Heart left ventricle (tissue), 13 donors: ENCODE data around the gene FLNB.

ENCODE experiments used
- POLR2A ChIP-seq, 2 donors: fragments of 450-650 bp; IDR thresholded peaks; one replicate each; pipeline ENCODE4 v1.6.1; 2017; ENCODE audit warnings: antibody characterized with exemption in 2 of 2, mild to moderate bottlenecking in 2 of 2, moderate library complexity in 2 of 2
- TF ChIP-seq, protein P1 (sequence below), 12 donors: fragments of 200-600 bp; sonication (generic) in 4 of 12; IDR thresholded peaks; one replicate each; pipeline versions ENCODE4 v1.5.0 to v1.8.0; 2018 to 2022; ENCODE audit warnings: antibody characterized with exemption in 12 of 12, mild to moderate bottlenecking in 5 of 12
- donor health status: ischemic (EF 13 %, LVEDD 7.1; RV severe dilation, severe dysfunction).
- donor health status: DM: no; HTN: yes; CAD: no.
- donor health status: DM: no; HTN: no; CAD: no.
- donor health status: ischemic (EF 25% LVEDD 6.9; RV normal size, moderate dysfunction).
- donor health status: ischemic (EF 25% LVEDD 5.7; RV mildly dilated, moderate dysfunction).
- donor health status: ischemic (EF 35%, LVEDD 5.7; RV mildly dilated, moderate dysfunction).
- donor health status: nonischemic (EF 11% LVEDD 7.7; RV severe dilation, severe dysfunction).
- donor health status: DM: yes; HTN: yes; CAD: no.
- donor health status: PGD.
- donor health status: ischemic (EF 29% LVEDD 5.4; RV normal size, mild dysfunction).
- donor health status: nonischemic (EF 23%, LVEDD 6.1; RV moderate dilation, normal function).

DNA sequence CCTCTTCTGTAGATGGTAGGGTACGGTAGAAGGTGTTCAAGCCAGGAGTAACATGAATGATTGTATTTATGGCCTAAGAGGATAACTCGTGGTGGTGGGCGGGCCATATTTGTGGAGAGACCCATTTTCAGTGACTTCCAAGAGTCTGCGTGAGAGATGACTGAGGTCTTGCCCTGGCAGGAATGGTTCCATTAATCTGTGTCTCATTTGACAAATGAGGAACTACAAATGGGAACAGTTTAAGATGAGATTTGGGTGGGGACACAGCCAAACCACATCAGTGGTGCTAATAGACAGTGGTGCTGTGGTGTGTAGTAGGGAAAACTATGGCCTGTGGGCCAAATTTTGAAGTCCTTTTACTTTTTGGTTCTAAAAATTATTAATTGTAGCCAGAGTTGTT lies 47.1 kb downstream of the FLNB start:
- TF ChIP-seq, protein P1, sequence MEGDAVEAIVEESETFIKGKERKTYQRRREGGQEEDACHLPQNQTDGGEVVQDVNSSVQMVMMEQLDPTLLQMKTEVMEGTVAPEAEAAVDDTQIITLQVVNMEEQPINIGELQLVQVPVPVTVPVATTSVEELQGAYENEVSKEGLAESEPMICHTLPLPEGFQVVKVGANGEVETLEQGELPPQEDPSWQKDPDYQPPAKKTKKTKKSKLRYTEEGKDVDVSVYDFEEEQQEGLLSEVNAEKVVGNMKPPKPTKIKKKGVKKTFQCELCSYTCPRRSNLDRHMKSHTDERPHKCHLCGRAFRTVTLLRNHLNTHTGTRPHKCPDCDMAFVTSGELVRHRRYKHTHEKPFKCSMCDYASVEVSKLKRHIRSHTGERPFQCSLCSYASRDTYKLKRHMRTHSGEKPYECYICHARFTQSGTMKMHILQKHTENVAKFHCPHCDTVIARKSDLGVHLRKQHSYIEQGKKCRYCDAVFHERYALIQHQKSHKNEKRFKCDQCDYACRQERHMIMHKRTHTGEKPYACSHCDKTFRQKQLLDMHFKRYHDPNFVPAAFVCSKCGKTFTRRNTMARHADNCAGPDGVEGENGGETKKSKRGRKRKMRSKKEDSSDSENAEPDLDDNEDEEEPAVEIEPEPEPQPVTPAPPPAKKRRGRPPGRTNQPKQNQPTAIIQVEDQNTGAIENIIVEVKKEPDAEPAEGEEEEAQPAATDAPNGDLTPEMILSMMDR (IDR thresholded peaks at IDR 0.05) = no peak
- TF ChIP-seq POLR2A (IDR thresholded peaks at IDR 0.05) = no peak
